Thyroid gland (tissue), 4 donors: Measurements from ENCODE around the gene PLXDC2. TPM values are rescaled to one million over a fixed set of nuclear protein-coding genes. Genes with fewer than 3 reads are reported as not detected.
A peak's percentile ranks its signal among the peaks of the same experiment; 100 is the strongest.
"Not testable (repeated sequence)": the region's sequence is repeated elsewhere in the genome, so short reads cannot be mapped to it uniquely, and the experiment has no call there.

Source experiments
- DNase-seq, 2 donors: peaks; one replicate each; pipeline ENCODE4 v3.0.0-alpha.2; 2019
- H3K27ac ChIP-seq, 3 donors: fragments of 200-600 bp; sonication (generic); 1 replicate in 2 of 3; 2 replicates in 1 of 3; pipeline ENCODE4 v1.5.1; 2016 to 2019; ENCODE audit warnings: mild to moderate bottlenecking in 1 of 3, moderate library complexity in 1 of 3
- H3K27me3 ChIP-seq: fragments of 200-600 bp; sonication (generic); one replicate; pipeline ENCODE4 v1.5.1; 2019
- H3K36me3 ChIP-seq, 2 donors: fragments of 200-600 bp; sonication (generic); one replicate each; pipeline ENCODE4 v1.5.1; 2016 to 2019
- H3K4me1 ChIP-seq, 2 donors: fragments of 200-600 bp; sonication (generic); one replicate each; pipeline ENCODE4 v1.5.1; 2017 to 2019
- H3K4me3 ChIP-seq, 3 donors: fragments of 200-600 bp; sonication (generic); replicated peaks in 1 of 3; 1 replicate in 2 of 3; 2 replicates in 1 of 3; pipeline ENCODE4 v1.5.1; 2016; ENCODE audit warnings: mild to moderate bottlenecking in 1 of 3
- H3K9me3 ChIP-seq: fragments of 200-600 bp; sonication (generic); one replicate; pipeline ENCODE4 v1.5.1; 2017
- POLR2A ChIP-seq, 2 donors: fragments of 450-650 bp; IDR thresholded peaks; one replicate each; pipeline ENCODE4 v1.6.1; 2017; ENCODE audit warnings: antibody characterized with exemption in 2 of 2, mild to moderate bottlenecking in 2 of 2, moderate library complexity in 1 of 2
- WGBS, 2 donors: methylation state at CpG; one replicate each; pipeline ENCODE4 v1.1.5; 2017; 5-methylcytosine and 5-hydroxymethylcytosine counted together
- intact Hi-C: fragments of 100-400 bp; cut with DNase I; formaldehyde crosslinking; loops from one replicate; pipeline ENCODE4 v1.15.1; 2023
- total RNA-seq, 4 donors: library from RNA; depleted of rRNA; stranded (reverse); fragments of >200 nt; gene quantifications; one replicate each; pipeline ENCODE4 v1.2.3, GENCODE V29; 2016
- TF ChIP-seq, protein P1 (sequence below), 6 experiments: fragments of 200-600 bp in 3 of 6; fragments of 450-650 bp in 3 of 6; sonication (generic) in 3 of 6; IDR thresholded peaks; one replicate each; pipeline ENCODE4 v1.5.1; 2016 to 2019; ENCODE audit warnings: antibody characterized with exemption in 6 of 6, mild to moderate bottlenecking in 2 of 6, inconsistent platforms in 1 of 6, moderate library complexity in 1 of 6

PLXDC2 gene
- 10 to 100 TPM; 44.6 to 91.0 (median 47.6) TPM for total RNA-seq

DNA sequence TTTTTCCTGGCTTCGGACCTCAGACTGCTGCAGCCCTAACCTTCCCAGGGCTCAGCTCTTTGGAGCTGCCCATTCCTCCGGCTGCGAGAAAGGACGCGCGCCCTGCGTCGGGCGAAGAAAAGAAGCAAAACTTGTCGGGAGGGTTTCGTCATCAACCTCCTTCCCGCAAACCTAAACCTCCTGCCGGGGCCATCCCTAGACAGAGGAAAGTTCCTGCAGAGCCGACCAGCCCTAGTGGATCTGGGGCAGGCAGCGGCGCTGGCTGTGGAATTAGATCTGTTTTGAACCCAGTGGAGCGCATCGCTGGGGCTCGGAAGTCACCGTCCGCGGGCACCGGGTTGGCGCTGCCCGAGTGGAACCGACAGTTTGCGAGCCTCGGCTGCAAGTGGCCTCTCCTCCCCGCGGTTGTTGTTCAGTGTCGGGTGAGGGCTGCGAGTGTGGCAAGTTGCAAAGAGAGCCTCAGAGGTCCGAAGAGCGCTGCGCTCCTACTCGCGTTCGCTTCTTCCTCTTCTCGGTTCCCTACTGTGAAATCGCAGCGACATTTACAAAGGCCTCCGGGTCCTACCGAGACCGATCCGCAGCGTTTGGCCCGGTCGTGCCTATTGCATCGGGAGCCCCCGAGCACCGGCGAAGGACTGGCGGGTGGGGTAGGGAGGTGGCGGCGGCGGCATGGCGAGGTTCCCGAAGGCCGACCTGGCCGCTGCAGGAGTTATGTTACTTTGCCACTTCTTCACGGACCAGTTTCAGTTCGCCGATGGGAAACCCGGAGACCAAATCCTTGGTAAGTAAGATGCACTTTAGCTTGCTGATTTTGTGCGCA, at the start of gene PLXDC2:
Gene PLXDC2, plus strand, starts transcription at position 22 of the 820 bp plus-strand sequence.
- TF ChIP-seq POLR2A (IDR thresholded peaks at IDR 0.05) = peak in 1 of 2 donors; percentile 5
- TF ChIP-seq, protein P1, sequence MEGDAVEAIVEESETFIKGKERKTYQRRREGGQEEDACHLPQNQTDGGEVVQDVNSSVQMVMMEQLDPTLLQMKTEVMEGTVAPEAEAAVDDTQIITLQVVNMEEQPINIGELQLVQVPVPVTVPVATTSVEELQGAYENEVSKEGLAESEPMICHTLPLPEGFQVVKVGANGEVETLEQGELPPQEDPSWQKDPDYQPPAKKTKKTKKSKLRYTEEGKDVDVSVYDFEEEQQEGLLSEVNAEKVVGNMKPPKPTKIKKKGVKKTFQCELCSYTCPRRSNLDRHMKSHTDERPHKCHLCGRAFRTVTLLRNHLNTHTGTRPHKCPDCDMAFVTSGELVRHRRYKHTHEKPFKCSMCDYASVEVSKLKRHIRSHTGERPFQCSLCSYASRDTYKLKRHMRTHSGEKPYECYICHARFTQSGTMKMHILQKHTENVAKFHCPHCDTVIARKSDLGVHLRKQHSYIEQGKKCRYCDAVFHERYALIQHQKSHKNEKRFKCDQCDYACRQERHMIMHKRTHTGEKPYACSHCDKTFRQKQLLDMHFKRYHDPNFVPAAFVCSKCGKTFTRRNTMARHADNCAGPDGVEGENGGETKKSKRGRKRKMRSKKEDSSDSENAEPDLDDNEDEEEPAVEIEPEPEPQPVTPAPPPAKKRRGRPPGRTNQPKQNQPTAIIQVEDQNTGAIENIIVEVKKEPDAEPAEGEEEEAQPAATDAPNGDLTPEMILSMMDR (IDR thresholded peaks at IDR 0.05) = no peak
- DNase-seq = peak; percentile 72 to 81
- Histone ChIP-seq H3K27ac (peak within 1 kb of the TSS; percentile 86 to 90 (median 87)), H3K4me3 (peak within 1 kb of the TSS; percentile 56 to 90 (median 80)), H3K27me3 (no peaks in the 10 kb centered on the region), H3K4me1 (peaks cover 0 to 7% of the 10 kb centered on the region in 2 donors), H3K9me3 (no peaks in the 10 kb centered on the region), H3K36me3 (no peaks in the 10 kb centered on the region)
- intact Hi-C loops = no loop called here
- 0% methylated on average over 38 to 46 of the region's 65 CpGs for WGBS, 2 donors

DNA sequence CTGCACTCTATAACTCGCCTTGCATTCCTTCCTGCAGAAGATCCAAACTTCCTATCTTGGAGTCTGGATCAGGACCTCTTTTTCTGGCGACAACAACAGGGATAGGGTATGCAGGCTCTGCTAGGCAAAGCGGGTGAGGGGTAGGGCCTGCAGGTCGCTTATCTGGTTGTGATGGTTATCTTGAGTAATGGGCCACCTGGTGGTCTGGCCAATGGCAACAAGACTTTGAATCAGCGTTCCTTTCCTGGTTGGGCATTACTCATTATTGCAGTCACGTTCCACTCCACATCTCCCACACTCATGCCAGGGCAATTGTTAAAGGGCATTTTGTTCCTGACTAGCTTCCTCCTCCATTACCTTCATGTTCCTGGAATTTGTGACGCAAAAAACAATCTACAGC, 48.4 kb upstream of the PLXDC2 start:
- TF ChIP-seq, protein P1 (IDR thresholded peaks at IDR 0.05) = no peak
- TF ChIP-seq POLR2A (IDR thresholded peaks at IDR 0.05) = no peak
- WGBS, 2 donors = 42 to 48% methylated on average over 7 of the region's 7 CpGs
- Histone ChIP-seq H3K4me1 (no peaks in the 10 kb centered on the region), H3K27ac (no peak overlapping the region), H3K4me3 (no peak overlapping the region), H3K9me3 (no peaks in the 10 kb centered on the region), H3K27me3 (no peaks in the 10 kb centered on the region), H3K36me3 (no peaks in the 10 kb centered on the region)
- DNase-seq = no peak
- intact Hi-C loops = no loop called here

DNA sequence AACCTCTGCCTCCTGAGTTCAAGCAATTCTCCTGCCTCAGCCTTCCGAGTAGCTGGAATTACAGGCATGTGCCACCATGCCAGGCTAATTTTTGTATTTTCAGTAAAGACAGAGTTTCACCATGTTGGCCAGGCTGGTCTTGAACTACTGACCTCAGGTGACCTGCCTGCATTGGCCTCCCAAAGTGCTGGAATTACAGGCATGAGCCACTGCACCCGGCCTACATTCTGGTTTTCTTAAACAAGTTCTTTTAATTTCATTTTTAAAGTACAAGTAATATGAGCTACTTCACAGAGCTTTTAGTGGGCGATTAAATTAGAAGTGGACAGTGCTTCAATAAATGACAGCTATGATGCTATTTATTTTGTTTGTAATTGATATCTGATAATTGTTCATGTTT, 46.4 kb upstream of the PLXDC2 start:
- H3K9me3 ChIP-seq, DNase-seq, H3K27me3 ChIP-seq, H3K4me3 ChIP-seq, H3K4me1 ChIP-seq, H3K36me3 ChIP-seq, H3K27ac ChIP-seq, intact Hi-C loops: not testable (repeated sequence)
- WGBS, 2 donors = 87 to 90% methylated on average over 3 of the region's 3 CpGs

DNA sequence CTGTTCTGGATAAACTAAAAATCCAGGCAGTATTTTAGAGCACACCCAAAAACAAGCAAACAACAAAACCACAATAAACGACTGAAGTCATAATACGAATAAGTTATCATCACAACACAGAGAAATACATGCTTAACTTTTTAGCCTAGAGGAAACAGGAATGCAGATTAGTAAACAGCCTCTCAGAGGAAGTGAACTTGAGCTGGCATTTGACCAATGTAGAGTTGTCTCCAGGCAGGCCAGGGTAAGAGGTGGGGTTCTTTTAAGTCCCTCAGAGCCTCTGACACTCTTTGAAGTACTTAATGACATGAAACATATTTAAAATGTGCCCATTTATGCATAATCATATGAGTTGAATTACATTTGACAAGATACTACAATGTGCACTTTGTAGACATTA, 43.3 kb upstream of the PLXDC2 start:
- intact Hi-C loops = no loop called here
- DNase-seq = no peak
- Histone ChIP-seq H3K4me3 (no peak overlapping the region), H3K27me3 (no peaks in the 10 kb centered on the region), H3K36me3 (no peaks in the 10 kb centered on the region), H3K27ac (no peak overlapping the region), H3K4me1 (no peaks in the 10 kb centered on the region), H3K9me3 (no peaks in the 10 kb centered on the region)
- WGBS, 2 donors = 71 to 78% methylated on average over 2 of the region's 2 CpGs
- no peak for TF ChIP-seq POLR2A (IDR thresholded peaks at IDR 0.05)
- TF ChIP-seq, protein P1 (IDR thresholded peaks at IDR 0.05) = no peak

DNA sequence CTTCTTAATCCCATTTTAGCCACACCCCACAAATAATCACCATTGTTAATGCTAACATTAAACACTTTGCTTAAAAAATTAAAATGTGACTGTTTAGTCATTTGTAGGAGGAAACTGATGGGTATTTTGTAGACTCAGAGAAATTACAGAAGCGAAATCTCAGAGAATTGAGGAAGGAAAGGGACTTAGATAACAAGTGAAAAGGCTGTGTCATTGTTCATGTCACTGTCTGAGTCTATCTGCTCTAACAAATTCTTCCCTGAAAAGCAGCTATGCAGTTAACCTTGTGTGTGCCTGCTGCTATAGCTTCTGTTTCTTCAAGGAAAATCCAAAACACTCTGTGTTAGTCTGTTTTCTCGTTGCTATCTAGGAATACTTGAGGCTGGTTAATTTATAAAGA, 40.9 kb upstream of the PLXDC2 start:
- 86 to 89% methylated on average over 2 of the region's 2 CpGs for WGBS, 2 donors
- no peaks in the 10 kb centered on the region for H3K36me3 ChIP-seq
- intact Hi-C loops = no loop called here
- H3K27me3 ChIP-seq = no peaks in the 10 kb centered on the region
- H3K4me3 ChIP-seq = no peak overlapping the region
- TF ChIP-seq, protein P1 (IDR thresholded peaks at IDR 0.05) = no peak
- TF ChIP-seq POLR2A (IDR thresholded peaks at IDR 0.05) = no peak
- H3K9me3 ChIP-seq = no peaks in the 10 kb centered on the region
- no peak for DNase-seq
- H3K27ac ChIP-seq = no peak overlapping the region
- H3K4me1 ChIP-seq = no peaks in the 10 kb centered on the region
